Panc1 (cell line): ENCODE data around the gene FRMD4A.

Experiments
- CTCF ChIP-seq: fragments of 450-650 bp; IDR thresholded peaks from 2 replicates; pipeline ENCODE4 v1.5.1; 2017; ENCODE audit warnings: mild to moderate bottlenecking
- POLR2AphosphoS5 ChIP-seq: IDR thresholded peaks from 2 replicates; pipeline ENCODE4 v1.6.1; 2012; ENCODE audit warnings: mild to moderate bottlenecking, low read depth, low read length, moderate library complexity
- REST ChIP-seq, 2 experiments: IDR thresholded peaks; 2 replicates each; pipeline ENCODE4 v1.6.1; 2011 to 2012; ENCODE audit warnings: low read depth in 2 of 2, control low read depth in 1 of 2, low read length in 1 of 2, mild to moderate bottlenecking in 1 of 2, moderate library complexity in 1 of 2; ENCODE audit not compliant: insufficient read depth in 1 of 2
- SIN3A ChIP-seq: IDR thresholded peaks from 2 replicates; pipeline ENCODE4 v1.6.1; 2012; ENCODE audit warnings: low read depth, mild to moderate bottlenecking, low read length, moderate library complexity, borderline replicate concordance; ENCODE audit not compliant: insufficient read depth

- TF ChIP-seq CTCF (no peak), REST (IDR thresholded peaks at IDR 0.05; ENCODE audit: insufficient read depth in 1 of 2, low read depth in 2 of 2, low read length in 1 of 2) (no peak), POLR2AphosphoS5 (no peak), SIN3A (no peak)
Measured at GRCh38 chr10:13700473-13701144, 630.1 kb downstream of the FRMD4A start.
